Esophagus squamous epithelium (tissue), 5 donors: ENCODE results near the gene TSPAN33. TPM values are rescaled to one million over a fixed set of nuclear protein-coding genes. Genes with fewer than 3 reads are reported as not detected.

Experiments used
- DNase-seq: peaks from one replicate; lab custom pipeline; 2025; lab: John Stamatoyannopoulos, UW
- H3K27ac ChIP-seq, 4 donors: fragments of 200-600 bp; sonication (generic); one replicate each; pipeline ENCODE4 v1.5.1; 2016 to 2019; ENCODE audit warnings: mild to moderate bottlenecking in 1 of 4
- H3K27me3 ChIP-seq, 4 donors: fragments of 200-600 bp; sonication (generic); 1 replicate in 3 of 4; 2 replicates in 1 of 4; pipeline versions ENCODE4 v1.5.1 to v1.6.0; 2017 to 2021; ENCODE audit warnings: antibody characterized with exemption in 1 of 4
- H3K36me3 ChIP-seq, 3 donors: fragments of 200-600 bp; sonication (generic); one replicate each; pipeline ENCODE4 v1.5.1; 2016 to 2019
- H3K4me1 ChIP-seq, 3 donors: fragments of 200-600 bp; sonication (generic); one replicate each; pipeline ENCODE4 v1.5.1; 2017 to 2019
- H3K4me3 ChIP-seq, 4 donors: fragments of 200-600 bp; sonication (generic); 1 replicate in 3 of 4; 2 replicates in 1 of 4; pipeline ENCODE4 v1.5.1; 2016 to 2019; ENCODE audit warnings: mild to moderate bottlenecking in 2 of 4, moderate library complexity in 1 of 4
- H3K9me3 ChIP-seq, 3 donors: fragments of 200-600 bp; sonication (generic); one replicate each; pipeline ENCODE4 v1.5.1; 2016 to 2019
- POLR2A ChIP-seq, 4 donors: fragments of 450-650 bp; IDR thresholded peaks; one replicate each; pipeline ENCODE4 v1.6.1; 2017; ENCODE audit warnings: antibody characterized with exemption in 4 of 4, mild to moderate bottlenecking in 4 of 4, moderate library complexity in 3 of 4
- WGBS, 2 donors: methylation state at CpG; one replicate each; pipeline ENCODE4 v1.1.5; 2018; 5-methylcytosine and 5-hydroxymethylcytosine counted together
- intact Hi-C: fragments of 100-400 bp; cut with DNase I; formaldehyde crosslinking; loops from one replicate; pipeline ENCODE4 v1.15.0; 2022
- total RNA-seq, 4 donors: library from RNA; depleted of rRNA; stranded (reverse); fragments of >200 nt; gene quantifications; one replicate each; pipeline ENCODE4 v1.1.0, GENCODE V29; 2016
- TF ChIP-seq, protein P1 (sequence below), 6 experiments: fragments of 450-650 bp in 4 of 6; fragments of 200-600 bp in 2 of 6; sonication (generic) in 2 of 6; IDR thresholded peaks; one replicate each; pipeline ENCODE4 v1.5.1; 2016 to 2019; ENCODE audit warnings: antibody characterized with exemption in 6 of 6, mild to moderate bottlenecking in 4 of 6, moderate library complexity in 4 of 6
- donor health status: DM: yes; HTN: yes; CAD: no.

TSPAN33 gene
- total RNA-seq, 4 donors from 2014 or later, result 0.44 to 5.9 (median 4.0) TPM

DNA sequence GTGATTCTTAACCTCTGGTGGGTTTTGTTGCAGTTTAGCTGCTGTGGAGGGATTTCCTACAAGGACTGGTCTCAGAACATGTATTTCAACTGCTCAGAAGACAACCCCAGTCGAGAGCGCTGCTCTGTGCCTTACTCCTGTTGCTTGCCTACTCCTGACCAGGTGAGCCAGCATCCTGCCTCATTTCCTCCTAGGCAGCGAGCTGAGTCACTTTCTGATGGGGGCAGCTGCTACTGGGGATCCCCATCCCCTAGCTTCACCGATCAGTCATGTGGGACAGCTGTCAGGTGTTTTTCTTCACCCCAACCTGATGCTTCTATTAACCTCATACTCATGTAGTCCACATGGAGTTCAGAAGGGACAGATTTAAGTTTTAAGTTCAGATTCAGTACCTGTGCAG lies 22.2 kb downstream of the TSPAN33 start:
- DNase-seq, result no peak
- intact Hi-C loops, result no loop called here
- Histone ChIP-seq H3K4me1 (peaks cover 0 to 22% (median 6%) of the 10 kb centered on the region in 3 donors), H3K36me3 (no peaks in the 10 kb centered on the region), H3K27me3 (peaks cover 0 to 14% (median 0%) of the 10 kb centered on the region in 4 donors), H3K4me3 (no peak overlapping the region), H3K9me3 (no peaks in the 10 kb centered on the region), H3K27ac (no peak overlapping the region)
- TF ChIP-seq, protein P1, sequence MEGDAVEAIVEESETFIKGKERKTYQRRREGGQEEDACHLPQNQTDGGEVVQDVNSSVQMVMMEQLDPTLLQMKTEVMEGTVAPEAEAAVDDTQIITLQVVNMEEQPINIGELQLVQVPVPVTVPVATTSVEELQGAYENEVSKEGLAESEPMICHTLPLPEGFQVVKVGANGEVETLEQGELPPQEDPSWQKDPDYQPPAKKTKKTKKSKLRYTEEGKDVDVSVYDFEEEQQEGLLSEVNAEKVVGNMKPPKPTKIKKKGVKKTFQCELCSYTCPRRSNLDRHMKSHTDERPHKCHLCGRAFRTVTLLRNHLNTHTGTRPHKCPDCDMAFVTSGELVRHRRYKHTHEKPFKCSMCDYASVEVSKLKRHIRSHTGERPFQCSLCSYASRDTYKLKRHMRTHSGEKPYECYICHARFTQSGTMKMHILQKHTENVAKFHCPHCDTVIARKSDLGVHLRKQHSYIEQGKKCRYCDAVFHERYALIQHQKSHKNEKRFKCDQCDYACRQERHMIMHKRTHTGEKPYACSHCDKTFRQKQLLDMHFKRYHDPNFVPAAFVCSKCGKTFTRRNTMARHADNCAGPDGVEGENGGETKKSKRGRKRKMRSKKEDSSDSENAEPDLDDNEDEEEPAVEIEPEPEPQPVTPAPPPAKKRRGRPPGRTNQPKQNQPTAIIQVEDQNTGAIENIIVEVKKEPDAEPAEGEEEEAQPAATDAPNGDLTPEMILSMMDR (IDR thresholded peaks at IDR 0.05), result no peak
- no peak for TF ChIP-seq POLR2A (IDR thresholded peaks at IDR 0.05)
- WGBS, 2 donors, result 71 to 89% methylated on average over 4 of the region's 4 CpGs

DNA sequence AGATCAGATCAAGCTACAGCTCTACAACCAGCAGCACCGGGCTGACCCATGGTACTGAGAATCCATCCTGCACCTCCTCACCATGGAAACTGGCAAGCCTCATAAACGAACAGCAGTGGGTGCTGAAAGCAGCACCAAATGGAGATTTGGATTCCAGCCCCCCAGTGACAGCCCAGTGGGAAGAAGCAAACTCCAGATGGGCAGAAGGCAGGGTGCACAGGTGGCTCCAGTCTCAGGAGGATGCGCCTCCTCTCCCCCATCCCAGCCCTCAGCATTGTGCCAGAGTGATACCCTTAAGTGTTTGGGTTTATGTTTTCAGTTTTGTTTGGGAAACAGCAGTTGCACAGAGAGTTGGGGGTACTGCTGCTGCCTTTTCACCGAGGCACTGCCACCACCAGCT lies 23.3 kb downstream of the TSPAN33 start:
- 82 to 88% methylated on average over 4 of the region's 4 CpGs for WGBS, 2 donors
- peaks cover 0 to 22% (median 6%) of the 10 kb centered on the region in 3 donors for H3K4me1 ChIP-seq
- intact Hi-C loops, result no loop called here
- H3K4me3 ChIP-seq, result no peak overlapping the region
- TF ChIP-seq, protein P1 (IDR thresholded peaks at IDR 0.05), result no peak
- peaks cover 0 to 5% (median 0%) of the 10 kb centered on the region in 4 donors for H3K27me3 ChIP-seq
- no peak for DNase-seq
- no peaks in the 10 kb centered on the region for H3K36me3 ChIP-seq
- H3K9me3 ChIP-seq, result no peaks in the 10 kb centered on the region
- H3K27ac ChIP-seq, result no peak overlapping the region

DNA sequence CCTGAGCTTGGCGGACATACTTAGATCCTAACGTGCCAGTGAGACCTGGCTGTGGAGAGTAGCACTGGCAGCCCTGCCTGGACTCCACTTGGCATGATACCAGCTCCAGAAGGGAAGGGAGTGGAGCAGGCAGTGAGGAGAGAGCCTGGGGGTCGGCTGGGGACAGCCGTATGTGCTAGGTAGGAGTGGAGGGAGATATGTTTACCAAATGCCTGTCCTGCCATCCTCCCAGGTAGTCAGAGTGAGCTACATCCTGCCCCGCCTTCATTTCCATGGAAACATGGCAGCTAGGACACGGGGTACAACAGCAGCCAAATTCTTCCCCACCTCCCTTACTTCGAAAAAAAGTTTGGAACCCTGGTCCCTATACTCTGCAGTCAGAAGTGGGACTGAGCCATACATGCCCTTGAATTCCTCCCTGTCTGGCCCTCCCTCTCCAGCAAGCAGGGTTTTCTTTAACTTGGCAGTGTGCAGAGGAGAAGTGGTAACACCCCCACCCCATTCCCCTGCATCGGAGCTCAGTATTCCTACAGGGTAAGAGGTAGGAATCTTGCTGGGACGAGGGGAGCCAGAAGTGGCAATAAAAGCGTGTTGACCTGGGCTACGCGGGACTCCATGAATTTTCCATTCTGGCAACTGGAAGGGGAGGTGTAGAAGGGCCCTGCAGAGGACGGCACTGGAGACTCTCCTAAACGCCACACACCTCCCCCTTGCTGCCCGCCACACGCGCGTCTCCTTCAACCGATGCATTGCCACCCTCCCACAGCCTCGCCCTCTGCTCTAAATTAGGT lies 23.9 kb downstream of the TSPAN33 start:
- Histone ChIP-seq H3K36me3 (no peaks in the 10 kb centered on the region), H3K27ac (peak overlapping the region in 2 of 4 donors; percentile 32 to 48), H3K4me1 (peaks cover 0 to 22% (median 6%) of the 10 kb centered on the region in 3 donors), H3K27me3 (peaks cover 0 to 5% (median 0%) of the 10 kb centered on the region in 4 donors), H3K4me3 (peak overlapping the region; percentile 27 to 67 (median 50)), H3K9me3 (no peaks in the 10 kb centered on the region)
- TF ChIP-seq, protein P1 (IDR thresholded peaks at IDR 0.05), result no peak
- no peak for TF ChIP-seq POLR2A (IDR thresholded peaks at IDR 0.05)
- DNase-seq, result no peak
- intact Hi-C loops, result no loop called here
- 46 to 59% methylated on average over 16 to 18 of the region's 20 CpGs for WGBS, 2 donors

DNA sequence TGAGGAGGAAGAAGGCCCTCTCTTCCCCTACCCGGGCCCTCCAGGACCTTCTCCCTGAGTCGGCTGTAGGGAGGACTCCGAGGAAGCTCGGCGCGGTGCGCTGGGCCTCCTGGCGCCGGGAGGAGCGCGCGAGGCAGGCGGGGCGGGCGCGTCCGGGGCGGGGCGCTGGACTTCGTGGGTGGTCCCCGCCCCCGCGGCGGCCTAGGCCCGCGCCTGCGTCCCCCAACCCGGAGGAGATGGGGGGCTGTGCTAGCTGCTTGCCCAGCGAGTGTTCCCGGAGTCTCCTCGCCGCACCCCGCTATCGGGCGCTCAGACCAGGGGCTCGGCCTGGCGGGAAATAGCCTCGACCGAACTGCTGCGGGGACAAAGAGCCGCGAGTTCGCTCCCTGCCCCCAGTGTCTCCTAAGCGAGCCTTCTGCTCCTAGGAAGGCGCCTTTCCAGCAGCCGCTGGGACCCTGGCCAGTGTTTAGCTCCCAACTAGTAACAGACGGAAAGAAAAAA lies 24.7 kb downstream of the TSPAN33 start:
- intact Hi-C loops, result no loop called here
- H3K27ac ChIP-seq, result peak overlapping the region in 3 of 4 donors; percentile 8 to 49 (median 48)
- no peaks in the 10 kb centered on the region for H3K36me3 ChIP-seq
- H3K4me3 ChIP-seq, result peak overlapping the region; percentile 27 to 67 (median 50)
- no peaks in the 10 kb centered on the region for H3K9me3 ChIP-seq
- peaks cover 0 to 5% (median 0%) of the 10 kb centered on the region in 4 donors for H3K27me3 ChIP-seq
- peaks cover 0 to 22% (median 6%) of the 10 kb centered on the region in 3 donors for H3K4me1 ChIP-seq
- WGBS, 2 donors, result 5 to 16% methylated on average over 11 to 12 of the region's 47 CpGs
- TF ChIP-seq POLR2A (IDR thresholded peaks at IDR 0.05), result no peak
- TF ChIP-seq, protein P1 (IDR thresholded peaks at IDR 0.05), result no peak
- no peak for DNase-seq
